SK-N-DZ (cell line): ENCODE results near the gene CACNA1H. TPM values are rescaled to one million over a fixed set of nuclear protein-coding genes. Genes with fewer than 3 reads are reported as not detected.

Experiments
- DNase-seq: peaks from one replicate; pipeline ENCODE4 v3.0.0-alpha.2; 2015; ENCODE audit warnings: low spot score
- polyA plus RNA-seq, 2 experiments: library from polyadenylated mRNA; depleted of rRNA; stranded (reverse); fragments of >200 nt; gene quantifications; 2 replicates each; pipeline ENCODE4 v1.2.3, GENCODE V29; 2014

CACNA1H gene
- polyA plus RNA-seq (2014; cell fraction: cytosol; rRNA removed), result 9.9 and 12.9 TPM in 2 replicates
- 37.3 and 59.9 TPM in 2 replicates for polyA plus RNA-seq (2014; cell fraction: nucleus; rRNA removed)

- DNase-seq, result no peak
Observed at GRCh38 chr16:1152651-1153259, at the start of gene CACNA1H. Gene CACNA1H, plus strand, starts transcription at chr16:1153106. Its CDS starts 632 bp downstream, at chr16:1153738.

- DNase-seq, result no peak
Observed at GRCh38 chr16:1103636-1103980, 49.3 kb upstream of the CACNA1H start.

GRCh38 chr16:1105888-1106620 is 46.9 kb upstream of the CACNA1H start:
- DNase-seq, result peak; percentile 61

- no peak for DNase-seq
Observed at GRCh38 chr16:1106659-1107058, 46.2 kb upstream of the CACNA1H start.

- DNase-seq, result no peak
Observed at GRCh38 chr16:1107141-1107540, 45.8 kb upstream of the CACNA1H start.

GRCh38 chr16:1107731-1108130 is 45.2 kb upstream of the CACNA1H start:
- no peak for DNase-seq

- DNase-seq, result peak; percentile 46
Observed at GRCh38 chr16:1108299-1109252, 44.3 kb upstream of the CACNA1H start.

- DNase-seq, result no peak
Observed at GRCh38 chr16:1109648-1110047, 43.3 kb upstream of the CACNA1H start.

GRCh38 chr16:1112506-1113184 is 40.3 kb upstream of the CACNA1H start:
- DNase-seq, result no peak

GRCh38 chr16:1113489-1113888 is 39.4 kb upstream of the CACNA1H start:
- no peak for DNase-seq

- DNase-seq, result no peak
Observed at GRCh38 chr16:1113889-1114526, 38.9 kb upstream of the CACNA1H start.

- DNase-seq, result no peak
Observed at GRCh38 chr16:1116693-1117077, 36.2 kb upstream of the CACNA1H start.

GRCh38 chr16:1117176-1117900 is 35.6 kb upstream of the CACNA1H start:
- DNase-seq, result peak; percentile 54

- no peak for DNase-seq
Observed at GRCh38 chr16:1117926-1118325, 35.0 kb upstream of the CACNA1H start.

- no peak for DNase-seq
Observed at GRCh38 chr16:1119129-1119528, 33.8 kb upstream of the CACNA1H start.

- no peak for DNase-seq
Observed at GRCh38 chr16:1119766-1120576, 32.9 kb upstream of the CACNA1H start.

GRCh38 chr16:1120577-1120941 is 32.3 kb upstream of the CACNA1H start:
- no peak for DNase-seq

GRCh38 chr16:1121009-1121408 is 31.9 kb upstream of the CACNA1H start:
- DNase-seq, result no peak

- DNase-seq, result no peak
Observed at GRCh38 chr16:1121601-1122397, 31.1 kb upstream of the CACNA1H start.
